Suppressor macrophage treated with lipopolysaccharide for 1 hour (primary cell): ENCODE measurements around the gene STING1.
"Not testable (repeated sequence)": the region's sequence is repeated elsewhere in the genome, so short reads cannot be mapped to it uniquely, and the experiment has no call there.

Experiments
- DNase-seq, 3 donors: peaks; one replicate each; pipeline ENCODE4 v3.0.0-alpha.2; 2020 to 2022

STING1 gene

DNA sequence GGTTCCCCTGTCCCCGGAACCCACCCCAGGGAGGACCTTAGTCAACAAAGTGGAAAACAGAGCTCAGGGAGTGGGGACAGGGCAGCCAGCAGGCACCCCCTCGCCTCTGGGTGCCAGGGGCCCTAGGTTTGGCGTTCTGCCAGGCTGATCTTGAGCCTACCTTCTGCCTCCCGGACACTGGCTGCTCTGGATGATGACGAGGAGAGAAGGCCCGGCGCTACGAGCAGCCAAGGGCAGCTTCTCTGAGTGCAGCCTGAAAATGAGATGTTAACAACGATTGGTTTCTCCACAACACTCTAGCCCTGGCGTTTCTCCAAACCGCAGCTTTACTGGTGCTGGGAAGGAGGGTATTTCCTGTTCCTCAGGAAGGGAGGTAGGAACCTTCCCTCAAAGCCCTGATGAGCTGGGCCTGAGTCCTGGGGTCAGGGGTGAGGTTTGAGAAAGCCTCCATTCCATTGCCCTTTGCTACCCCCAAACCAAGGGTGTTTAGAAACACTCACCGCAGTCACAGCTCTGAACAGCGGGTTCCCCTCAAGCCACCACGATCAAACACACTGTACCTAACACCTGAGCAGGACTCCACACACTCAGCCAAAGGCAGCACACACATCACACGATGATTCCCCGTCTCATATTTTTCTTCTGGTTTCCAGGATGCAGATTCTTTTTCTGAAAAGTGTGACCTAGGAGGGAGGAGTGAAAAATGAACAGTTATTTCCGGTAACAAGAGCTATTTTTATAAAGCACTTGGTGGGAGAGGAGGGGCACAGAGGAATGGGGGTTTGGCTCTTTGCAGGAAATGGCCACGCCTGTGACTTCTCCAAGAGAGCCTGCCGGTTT lies at the start of gene STING1:
STING1 (minus strand) TSS at position 709 of the 840 bp plus-strand sequence. CDS start 1,054 bp downstream, outside the sequence.
- DNase-seq: peak; percentile 74 to 88 (median 85)

DNA sequence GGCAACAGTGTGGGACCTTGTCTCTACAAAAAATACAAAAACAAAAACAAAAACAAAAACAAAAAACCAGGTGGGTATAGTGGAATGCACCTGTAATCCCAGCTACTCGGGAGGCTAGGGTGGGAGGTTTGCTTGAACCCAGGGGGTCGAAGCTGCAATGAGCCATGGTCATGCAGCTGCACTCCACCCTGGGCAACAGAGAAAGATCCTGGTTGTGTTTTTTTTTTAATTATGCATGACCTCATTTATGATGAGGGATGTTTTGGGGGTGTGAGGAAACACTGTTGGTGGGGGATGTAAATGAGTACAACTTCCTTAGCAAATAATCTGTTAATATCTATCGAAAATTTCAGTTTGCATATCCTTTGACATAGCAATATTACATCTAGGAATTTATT lies 49.2 kb upstream of the STING1 start:
- DNase-seq: no peak

DNA sequence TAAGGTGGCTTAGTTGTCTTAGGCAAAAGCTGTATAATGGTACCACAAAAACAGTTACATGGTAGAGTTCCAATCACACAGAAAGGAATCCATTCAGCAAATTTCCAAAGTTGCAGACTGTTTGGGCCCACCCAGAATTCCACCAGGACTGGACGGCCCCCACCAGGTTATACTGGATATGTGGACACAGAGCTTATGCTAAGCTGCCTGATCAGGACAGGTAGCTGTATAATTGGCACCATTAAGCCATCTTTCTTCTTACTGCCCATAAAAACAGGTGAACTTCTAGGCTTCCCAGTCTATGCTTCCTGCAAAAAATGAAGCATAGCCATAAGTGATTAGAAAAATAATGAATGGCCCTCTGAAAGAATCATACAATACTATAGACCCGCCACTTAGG lies 47.5 kb upstream of the STING1 start:
- DNase-seq: not testable (repeated sequence)

DNA sequence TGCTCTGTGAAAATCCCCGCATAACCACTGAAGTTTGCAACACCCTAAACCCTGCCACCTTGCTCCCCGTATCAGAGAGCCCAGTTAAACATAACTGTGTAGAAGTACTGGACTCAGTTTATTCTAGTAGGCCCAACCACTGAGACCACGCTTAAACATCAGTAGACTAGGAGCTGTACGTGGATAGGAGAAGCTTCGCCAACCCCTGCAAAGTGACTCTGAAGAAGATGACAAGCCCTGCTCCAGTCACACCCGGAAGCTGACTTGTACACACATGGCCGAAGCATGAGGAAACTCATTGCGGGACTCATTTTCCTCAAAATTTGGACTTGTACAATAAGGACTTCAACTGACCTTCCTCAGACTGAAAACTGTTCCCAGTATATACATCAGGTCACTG lies 46.1 kb upstream of the STING1 start:
- not testable (repeated sequence) for DNase-seq

DNA sequence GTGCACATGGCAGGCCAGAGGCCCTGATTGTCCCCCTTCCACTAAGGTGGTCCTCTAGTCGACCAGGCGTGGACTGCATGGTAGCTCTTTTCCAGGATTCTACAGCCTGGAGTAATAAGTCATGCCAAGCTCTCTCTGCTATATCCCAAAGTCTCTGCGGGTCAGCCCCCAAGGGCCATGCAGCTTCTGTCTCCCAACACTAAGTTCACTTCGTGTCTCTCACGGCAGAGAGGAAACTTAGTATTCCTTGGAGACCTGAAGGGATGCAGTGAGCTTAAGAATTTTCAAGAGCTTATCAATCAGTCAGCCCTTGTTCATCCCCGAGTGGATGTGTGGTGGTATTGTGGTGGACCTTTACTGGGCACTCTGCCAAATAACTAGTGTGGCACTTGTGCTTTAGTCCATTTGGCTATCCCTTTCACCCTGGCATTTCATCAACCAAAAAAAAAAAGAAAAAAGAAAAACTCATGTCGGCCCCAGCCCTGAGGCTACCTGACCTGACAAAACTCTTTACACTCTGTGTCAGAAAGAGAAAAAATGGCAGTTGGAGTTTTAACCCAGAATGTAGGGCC lies 45.4 kb upstream of the STING1 start:
- DNase-seq: not testable (repeated sequence)

DNA sequence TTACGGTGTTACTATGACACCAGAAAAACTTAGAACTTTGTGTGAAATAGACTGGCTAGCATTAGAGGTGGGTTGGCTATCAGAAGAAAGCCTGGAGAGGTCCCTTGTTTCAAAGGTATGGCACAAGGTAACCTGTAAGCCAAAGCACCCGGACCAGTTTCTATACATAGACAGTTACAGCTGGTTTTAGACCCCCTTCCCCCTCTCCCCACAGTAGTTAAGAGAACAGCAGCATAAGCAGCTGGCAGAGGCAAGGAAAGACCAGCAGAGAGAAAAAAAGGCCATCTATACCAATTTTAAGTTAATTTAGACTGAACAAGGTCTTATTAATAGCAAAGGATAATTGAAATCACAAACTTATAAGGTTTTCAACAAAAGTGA lies 44.5 kb upstream of the STING1 start:
- not testable (repeated sequence) for DNase-seq

DNA sequence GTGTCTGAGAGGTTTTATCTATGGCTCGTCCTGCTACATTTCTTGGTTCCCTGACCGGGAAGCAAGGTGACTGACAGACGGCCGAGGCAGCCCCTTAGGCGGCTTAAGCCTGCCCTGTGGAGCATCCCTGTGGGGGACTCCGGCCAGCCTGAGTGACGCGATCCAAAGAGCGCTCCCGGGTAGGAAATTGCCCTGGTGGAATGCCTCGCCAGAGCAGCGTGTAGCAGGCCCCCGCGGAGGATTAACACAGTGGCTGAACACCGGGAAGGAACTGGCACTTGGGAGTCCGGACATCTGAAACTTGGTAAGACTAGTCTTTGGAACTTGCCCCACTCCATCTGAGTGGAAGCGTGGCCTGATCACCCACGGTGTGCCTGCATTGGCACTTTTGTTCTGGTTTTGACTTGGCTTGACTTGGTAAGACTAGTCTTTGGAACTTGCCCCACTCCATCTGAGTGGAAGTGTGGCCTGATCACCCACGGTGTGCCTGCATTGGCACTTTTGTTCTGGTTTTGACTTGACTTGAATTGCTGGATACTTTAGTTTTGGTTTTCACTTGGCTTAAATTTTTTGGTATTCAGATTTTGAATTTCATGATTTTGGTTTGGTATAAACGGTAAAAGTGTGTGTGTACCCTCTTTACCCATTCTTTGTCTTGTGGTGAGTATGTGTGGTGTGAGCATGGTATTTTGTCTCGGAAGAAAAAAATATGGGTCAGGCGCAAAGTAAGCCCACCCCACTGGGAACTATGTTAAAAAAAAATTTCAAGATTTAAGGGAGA lies 43.9 kb upstream of the STING1 start:
- not testable (repeated sequence) for DNase-seq

DNA sequence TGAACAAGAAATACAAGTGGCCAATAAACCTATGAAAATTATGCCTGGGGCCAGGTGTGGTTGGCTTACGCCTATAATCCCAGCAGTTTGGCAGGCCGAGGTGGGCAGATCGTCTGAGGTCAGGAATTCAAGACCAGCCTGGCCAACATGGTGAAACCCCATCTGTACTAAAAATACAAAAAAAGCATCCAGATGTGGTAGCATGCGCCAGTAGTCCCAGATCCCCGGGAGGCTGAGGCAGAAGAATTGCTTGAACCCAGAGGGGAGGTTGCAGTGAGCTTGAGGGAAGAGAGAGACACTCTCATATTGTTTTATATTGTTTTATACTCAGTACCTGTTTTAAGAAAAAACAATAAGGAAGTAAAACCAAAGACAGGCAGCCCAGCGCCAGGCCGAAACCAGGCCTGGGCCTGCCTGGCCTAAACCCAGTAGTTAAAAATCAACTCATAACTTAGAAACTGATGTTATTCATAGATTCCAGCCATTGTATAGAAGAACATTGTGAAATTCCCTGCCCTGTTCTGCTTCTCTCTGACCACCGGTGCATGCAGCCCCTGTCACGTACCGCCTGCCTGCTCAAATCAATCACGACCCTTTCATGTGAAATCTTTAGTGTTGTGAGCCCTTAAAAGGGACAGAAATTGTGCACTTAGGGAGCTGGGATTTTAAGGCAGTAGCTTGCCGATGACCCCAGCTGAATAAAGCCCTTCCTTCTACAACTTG lies 43.2 kb upstream of the STING1 start:
- not testable (repeated sequence) for DNase-seq

DNA sequence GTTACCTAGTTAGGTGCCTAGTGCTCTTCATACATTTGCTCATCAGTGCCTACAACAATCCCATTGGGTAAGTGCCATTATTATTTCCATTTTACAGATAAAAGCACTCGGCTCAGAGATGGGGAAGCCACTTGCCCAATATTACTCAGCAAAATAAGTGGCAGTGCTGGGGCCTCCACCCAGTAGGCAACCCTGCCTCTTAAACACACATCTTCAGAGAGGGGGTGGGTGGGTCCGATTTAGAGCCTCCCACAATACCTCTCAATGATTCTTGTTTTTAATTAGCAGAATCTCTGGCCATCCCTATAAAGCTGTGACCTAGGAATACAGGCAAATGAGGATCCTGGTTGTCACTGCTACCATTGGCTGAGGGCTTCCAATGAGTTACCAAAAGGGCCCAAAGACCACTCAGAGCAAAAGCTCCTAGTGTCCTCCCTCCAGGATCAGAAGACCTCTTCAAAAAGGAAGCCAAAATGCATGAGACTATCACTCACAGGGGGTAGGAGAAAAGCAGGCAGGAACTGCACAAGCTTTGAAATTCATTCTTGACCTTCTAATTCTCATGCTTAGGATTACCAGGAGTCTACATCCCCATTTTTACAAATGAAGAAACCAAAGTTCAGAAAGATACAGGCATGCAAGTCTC lies 42.5 kb upstream of the STING1 start:
- DNase-seq: no peak

DNA sequence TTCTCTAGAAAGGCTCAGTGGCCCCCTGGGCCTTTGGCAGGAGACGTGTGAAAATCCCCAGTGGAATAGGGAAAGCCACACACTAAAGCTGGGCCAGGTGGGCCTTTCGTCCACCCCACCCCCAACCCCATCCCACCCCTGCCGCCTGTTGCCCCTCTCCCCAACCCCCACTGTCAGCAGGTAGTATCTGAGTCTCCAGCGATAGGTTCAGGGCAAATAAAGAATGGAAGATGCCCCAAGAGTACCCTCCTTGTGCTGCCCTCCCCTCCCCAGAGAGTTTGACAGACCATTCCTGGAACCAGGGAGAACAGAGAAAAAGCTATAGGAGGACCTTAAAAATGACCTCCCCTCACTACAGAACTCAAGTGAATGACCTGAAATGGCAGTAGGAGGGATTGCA lies 41.9 kb upstream of the STING1 start:
- no peak for DNase-seq

DNA sequence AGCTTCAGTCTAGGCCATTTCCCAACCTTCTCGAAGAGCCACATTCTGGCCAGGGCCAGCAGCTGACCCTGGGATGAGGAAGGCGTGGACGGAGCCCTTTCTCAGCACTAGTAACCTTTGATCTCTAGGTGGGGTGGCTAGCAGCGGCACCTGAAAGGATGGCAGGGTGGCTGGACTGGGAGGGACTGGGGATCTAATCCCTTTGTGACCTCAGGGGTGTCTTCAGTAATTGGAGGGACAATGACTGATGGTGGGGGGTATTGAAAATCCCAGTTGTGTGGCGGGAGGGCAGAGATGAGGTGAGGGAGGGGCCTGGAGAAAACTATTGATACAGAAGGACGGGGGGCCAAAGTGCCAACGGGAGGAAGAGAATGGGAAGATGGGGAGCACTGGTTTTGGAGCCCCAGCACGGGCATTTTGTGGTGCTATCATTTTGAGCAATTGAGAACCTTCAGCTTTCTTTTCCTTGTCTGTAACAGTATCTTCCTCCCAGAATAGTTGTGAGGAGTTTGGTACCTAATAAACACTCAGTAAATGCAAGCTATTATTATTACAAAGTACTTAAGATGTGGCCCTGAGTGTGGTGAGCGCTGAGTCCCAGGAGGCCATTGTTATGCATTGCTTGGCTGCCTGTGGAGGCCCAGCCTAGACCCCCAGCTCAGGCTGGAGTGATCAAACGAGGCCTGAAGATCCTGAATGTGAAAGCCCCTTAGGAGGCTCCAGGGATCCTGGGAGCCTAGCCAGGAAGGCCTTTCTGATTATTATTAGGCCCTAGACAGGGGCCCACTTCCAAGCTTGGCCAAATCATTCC lies 41.3 kb upstream of the STING1 start:
- no peak for DNase-seq

DNA sequence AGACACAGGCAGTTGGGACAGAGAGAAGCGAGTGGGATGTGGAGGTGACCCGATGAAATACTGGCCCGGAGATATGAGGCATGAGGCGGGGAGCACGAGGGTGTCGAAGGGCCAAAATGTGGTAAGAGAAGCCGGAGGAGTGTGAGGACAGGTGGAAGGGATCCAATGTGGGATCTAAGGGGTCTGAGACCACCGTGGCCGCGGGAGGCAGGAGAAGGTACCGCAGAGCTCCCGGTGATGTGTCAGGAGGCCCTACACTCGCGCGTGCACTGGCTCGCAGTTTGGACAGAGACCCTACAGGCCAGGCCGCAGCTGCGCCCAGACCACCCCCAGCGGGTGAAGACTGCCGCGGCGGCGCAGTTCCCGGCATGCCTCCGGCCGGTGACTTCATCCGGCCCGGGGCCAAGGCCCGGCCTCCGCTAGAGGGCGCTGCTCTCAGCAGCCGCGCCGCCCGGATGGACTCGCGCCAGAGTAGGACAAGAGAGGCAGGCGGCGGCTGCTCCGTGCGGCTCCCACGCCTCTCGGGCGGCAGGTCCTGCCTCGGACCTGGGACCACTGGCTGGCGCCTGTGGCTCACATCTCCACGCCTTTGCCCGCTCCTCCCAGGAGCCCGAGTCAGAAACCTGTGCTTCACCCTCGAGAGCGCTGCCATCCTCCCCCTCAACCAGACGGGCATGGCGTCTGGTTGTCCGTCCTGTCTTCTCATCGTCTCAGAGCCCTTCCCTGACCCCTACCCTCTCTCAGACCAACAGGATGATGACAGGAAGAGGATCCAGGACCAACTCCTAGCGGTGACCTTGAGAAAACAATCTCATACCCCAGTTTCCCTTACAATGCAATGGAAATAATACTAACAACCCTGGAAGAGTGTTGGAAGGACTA lies 35.4 kb upstream of the STING1 start:
- DNase-seq: peak; percentile 89 to 96 (median 94)

DNA sequence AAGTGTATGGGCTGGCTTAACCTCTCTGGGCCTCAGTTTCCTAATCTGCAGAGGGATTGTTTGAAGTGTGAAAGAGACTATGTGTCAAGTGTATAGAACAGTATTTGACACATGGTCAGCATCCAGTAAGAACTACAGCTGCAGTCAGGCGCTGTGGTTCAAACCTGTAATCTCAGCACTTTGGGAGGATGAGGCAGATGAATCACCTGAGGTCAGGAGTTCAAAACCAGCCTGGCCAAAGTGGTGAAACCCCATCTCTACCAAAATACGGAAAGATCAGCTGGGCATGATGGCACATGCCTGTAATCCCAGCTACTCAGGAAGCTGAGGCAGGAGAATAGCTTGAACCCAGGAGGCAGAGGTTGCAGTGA lies 31.9 kb upstream of the STING1 start:
- DNase-seq: no peak

DNA sequence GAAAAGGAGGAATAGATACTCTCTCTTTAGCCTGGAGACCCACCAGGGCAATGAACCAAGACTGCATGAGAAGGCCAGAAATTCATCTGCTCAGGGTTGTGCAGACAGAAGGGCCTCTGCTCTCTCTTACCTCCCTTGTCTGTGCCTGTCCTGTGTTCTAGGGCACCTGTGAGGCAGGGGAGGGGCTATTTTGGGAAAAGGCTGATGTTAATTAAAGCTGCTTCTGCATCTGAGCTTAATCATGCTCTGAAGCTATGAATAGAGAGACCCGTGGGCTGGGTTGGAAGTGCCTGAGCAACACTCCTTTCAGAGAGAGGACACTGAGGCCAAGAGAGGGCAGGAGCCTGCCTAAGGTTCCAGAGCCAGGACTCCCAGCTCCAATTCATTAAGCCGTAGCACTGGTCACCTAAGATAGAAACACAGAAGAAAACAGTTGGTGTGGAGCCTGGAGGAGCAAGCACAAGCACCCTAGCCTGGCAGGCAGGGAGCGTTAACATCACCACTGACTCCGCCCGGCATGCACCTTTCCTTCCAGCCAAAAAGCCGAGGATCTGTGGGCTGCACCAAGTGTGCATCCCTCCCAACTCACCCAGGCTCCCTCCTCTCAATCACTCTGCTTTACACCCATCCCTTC lies 31.4 kb upstream of the STING1 start:
- DNase-seq: no peak

DNA sequence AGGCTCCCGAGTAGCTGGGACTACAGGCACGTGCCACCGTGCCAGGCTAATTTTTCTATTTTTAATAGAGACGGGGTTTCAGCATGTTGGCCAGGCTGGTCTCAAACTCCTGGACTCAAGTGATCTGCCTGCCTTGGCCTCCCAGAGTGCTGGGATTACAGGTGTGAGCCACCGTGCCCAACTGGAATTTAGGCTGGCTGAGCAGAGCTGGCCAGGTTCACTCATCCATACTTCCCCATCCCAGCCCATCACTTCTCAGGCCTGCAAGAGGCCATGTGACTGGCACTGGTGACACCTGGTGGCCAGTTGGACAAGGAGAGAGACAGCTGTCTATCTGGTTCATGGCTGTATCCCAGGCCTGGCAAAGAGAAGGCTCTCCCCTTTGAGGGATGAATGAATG lies 30.9 kb upstream of the STING1 start:
- DNase-seq: peak; percentile 90

DNA sequence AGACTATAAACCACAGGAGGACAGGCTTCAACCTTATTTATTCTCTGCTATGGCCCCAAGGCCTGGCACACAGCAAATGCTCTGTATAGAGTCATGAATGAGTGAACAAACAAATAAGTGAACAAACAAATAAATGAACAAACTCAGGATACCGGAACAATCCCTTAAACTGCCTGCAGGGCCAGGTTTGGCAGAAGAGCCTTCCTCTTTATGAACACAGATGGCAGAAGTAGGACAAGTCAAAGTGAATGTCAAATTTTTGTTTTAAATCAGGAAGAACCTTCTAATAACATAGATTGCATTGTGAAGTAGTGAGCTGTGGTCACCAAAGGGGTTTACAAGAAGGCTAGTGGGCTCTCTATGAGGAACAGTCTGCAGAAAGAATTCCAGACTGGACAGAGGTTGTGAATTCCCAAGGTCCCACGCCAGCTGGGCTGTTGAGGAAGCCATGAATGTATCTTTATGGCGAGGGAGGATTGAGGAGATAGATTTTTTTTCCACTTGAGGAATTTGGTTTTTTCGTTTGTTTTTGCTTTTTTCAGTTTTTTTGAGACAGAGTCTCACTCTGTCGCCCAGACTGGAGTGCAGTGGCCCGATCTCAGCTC lies 30.3 kb upstream of the STING1 start:
- DNase-seq: no peak

DNA sequence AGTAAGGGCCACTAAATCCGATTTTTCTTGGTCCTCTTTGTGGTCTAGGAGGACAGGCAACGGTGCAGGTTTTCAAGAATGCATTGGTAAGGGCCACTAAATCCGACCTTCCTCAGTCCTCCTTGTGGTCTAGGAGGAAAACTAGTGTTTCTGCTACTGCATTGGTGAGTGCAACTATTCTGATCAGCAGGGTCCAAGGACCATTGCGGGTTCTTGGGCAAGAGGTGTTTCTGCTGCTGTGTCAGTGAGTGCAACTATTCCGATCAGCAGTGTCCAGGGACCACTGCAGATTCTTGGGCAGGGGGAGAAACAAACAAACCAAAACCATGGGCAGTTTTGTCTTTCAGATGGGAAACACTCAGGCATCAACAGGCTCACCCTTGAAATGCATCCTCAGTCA lies 22.2 kb upstream of the STING1 start:
- DNase-seq: not testable (repeated sequence)

DNA sequence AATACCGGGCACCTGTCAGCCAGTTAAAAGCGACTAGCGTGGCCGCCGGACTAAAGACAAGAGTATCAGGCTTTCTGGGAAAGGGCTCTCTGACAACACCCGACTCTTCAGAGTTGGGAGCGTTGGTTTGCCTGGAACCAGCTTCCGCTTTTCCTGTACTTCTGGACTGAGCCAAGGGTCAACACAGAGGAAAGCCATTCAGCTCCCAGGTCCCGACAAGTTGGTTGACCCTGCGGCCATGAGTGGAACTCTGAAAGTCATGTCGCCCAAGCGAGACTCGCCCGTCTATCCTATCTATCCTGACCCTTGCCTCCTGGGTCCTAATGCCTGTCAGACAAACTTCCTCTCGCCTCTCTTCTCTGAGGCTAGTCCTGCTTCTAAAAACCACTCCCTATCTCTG lies 21.3 kb upstream of the STING1 start:
- not testable (repeated sequence) for DNase-seq

DNA sequence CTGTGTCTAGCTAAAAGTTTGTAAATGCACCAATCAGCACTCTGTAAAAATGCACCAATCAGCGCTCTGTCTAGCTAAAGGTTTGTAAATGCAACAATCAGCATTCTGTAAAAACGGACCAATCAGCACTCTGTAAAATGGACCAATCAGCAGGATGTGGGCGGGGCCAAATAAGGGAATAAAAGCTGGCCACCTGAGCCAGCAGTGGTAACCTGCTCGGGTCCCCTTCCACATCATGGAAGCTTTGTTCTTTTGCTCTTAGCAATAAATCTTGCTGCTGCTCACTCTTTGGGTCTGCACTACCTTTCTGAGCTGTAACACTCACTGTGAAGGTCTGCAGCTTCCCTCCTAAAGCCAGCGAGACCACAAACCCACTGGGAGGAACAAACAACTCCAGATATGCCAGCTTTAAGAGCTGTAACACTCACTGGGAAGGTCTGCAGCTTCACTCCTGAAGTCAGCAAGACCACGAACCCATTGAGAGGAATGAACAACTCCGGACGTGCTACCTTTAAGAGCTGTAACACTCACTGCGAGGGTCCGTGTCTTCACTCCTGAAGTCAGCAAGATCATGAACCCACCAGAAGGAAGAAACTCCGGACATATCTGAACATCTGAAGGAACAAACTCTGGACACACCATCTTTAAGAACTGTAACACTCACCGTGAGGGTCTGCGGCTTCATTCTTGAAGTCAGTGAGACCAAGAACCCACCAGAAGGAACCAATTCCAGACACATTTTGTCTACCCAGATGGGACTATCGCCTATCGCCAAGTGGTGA lies 20.7 kb upstream of the STING1 start:
- DNase-seq: not testable (repeated sequence)
